Measurements from ENCODE around the gene TRAF3IP1. TPM values are rescaled to one million over a fixed set of nuclear protein-coding genes. Genes with fewer than 3 reads are reported as not detected.
"Not testable (repeated sequence)": the region's sequence is repeated elsewhere in the genome, so short reads cannot be mapped to it uniquely, and the experiment has no call there.

The TRAF3IP1 gene
- total RNA-seq (2014; rRNA removed; shearing (Covaris generic)), result 11.5 and 20.9 TPM in 2 replicates

- in situ Hi-C loops (cut with HindIII; ENCODE audit: low sequenced_read_pairs), result no loop called here
- DNase-seq (ENCODE audit: low spot score), result peak; percentile 91
Measured at GRCh38 chr2:238320246-238320647, at the start of gene TRAF3IP1. TSS of gene TRAF3IP1 (plus strand) at chr2:238320518. CDS start at chr2:238320663, 145 bp downstream.

DNA sequence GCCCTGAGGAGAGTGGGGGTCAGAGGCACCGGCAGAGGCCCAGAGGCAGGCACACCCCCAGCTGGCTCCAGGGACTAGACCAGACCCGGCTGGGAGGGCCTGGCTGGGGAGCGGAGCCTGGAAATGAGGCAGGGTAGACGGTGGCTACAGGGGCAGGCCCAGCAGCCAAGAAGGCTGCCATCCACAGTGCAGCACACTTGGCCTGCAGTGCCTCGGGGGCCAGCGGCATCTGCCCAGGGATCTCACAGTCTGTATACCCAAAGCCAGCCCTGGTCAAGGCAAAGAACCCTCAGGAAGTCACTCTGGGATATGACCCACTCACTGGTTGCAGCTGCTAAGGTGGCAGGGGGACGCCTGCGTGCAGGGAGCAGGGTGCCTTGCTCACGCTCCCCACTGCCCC, 49.7 kb upstream of the TRAF3IP1 start:
- in situ Hi-C loops (cut with HindIII; ENCODE audit: low sequenced_read_pairs), result no loop called here
- DNase-seq (ENCODE audit: low spot score), result no peak

DNA sequence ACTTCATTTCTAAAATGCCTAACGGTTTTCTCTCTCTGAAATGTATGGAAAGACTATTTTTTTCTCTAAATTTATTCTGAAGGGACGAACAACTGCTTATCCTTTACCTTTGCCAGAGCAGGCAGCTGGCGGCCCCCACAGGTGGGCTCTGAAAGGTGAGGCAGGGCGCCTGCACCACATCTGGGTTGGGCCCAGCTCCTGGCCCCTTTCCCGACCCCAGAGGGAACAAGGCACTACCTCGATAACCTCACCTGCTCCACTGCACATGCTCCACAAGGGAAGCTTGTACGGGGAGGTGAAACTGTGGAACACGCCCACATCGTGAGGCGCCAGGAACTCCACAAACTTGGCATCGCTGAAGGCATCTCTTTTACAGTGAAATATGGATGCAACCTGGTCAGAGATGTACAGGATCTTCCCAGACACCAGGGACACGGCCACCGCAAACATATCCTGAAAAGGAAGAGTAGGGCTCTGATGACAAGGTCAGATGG, 49.2 kb upstream of the TRAF3IP1 start:
- in situ Hi-C loops (cut with HindIII; ENCODE audit: low sequenced_read_pairs), result no loop called here

DNA sequence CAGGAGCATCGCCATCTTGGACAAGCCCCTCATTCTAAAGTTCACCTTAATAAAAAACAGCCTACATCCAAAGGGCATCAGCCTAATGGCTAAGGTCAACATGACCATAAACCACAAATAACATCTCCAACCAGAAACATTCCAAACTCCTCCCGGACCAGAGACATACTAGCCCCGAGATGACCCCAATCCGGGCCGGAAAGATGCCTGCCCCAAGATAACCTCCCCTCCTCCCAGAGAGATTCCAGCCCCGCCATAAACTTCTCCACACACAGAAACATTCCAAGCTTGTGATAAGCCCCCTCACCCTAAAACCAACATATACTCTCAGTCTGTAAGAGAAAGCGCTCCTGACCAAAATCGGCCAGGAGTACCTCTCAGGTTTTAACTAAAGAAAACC, 48.6 kb upstream of the TRAF3IP1 start:
- in situ Hi-C loops (cut with HindIII; ENCODE audit: low sequenced_read_pairs); DNase-seq (ENCODE audit: low spot score): not testable (repeated sequence)

More for the DNA sequence above, 49.2 kb upstream of the TRAF3IP1 start:
- DNase-seq (ENCODE audit: low spot score), result no peak

DNA sequence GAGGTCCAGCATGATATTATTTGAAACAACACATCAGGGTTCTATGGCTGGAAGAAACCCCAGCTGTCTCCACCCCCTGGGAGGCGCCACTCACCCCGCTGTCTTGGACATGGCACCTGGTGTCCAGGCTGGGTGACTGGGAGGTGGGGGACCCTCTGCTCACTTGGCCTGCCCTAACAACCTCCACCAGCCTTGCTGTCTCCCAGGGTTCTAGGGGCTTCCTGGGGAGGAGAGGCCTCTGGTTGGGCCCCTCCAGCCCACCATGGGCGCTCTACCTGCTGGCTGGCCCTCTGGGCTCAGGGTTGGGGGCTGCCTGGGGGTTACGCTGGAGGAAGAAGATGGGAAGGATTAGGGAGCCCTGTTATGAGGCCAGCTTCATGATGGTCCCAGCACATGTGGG, 48.2 kb upstream of the TRAF3IP1 start:
- no peak for DNase-seq (ENCODE audit: low spot score)
- in situ Hi-C loops (cut with HindIII; ENCODE audit: low sequenced_read_pairs), result no loop called here

DNA sequence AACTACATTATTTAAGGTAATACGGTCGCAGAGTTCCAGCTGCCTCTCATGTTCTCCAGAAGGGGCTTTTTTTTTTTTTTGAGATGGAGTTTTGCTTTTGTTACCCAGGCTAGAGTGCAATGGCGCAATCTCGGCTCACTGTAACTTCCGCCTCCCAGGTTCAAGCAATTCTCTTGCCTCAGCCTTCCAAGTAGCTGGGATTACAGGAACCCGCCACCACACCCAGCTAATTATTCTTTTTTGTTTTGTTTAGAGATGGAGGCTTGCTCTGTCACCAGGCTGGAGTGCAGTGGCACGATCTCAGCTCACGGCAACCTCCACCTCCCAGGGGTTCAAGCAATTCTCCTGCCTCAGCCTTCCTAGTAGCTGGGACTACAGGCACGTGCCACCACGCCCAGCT, 46.9 kb upstream of the TRAF3IP1 start:
- DNase-seq (ENCODE audit: low spot score); in situ Hi-C loops (cut with HindIII; ENCODE audit: low sequenced_read_pairs): not testable (repeated sequence)

DNA sequence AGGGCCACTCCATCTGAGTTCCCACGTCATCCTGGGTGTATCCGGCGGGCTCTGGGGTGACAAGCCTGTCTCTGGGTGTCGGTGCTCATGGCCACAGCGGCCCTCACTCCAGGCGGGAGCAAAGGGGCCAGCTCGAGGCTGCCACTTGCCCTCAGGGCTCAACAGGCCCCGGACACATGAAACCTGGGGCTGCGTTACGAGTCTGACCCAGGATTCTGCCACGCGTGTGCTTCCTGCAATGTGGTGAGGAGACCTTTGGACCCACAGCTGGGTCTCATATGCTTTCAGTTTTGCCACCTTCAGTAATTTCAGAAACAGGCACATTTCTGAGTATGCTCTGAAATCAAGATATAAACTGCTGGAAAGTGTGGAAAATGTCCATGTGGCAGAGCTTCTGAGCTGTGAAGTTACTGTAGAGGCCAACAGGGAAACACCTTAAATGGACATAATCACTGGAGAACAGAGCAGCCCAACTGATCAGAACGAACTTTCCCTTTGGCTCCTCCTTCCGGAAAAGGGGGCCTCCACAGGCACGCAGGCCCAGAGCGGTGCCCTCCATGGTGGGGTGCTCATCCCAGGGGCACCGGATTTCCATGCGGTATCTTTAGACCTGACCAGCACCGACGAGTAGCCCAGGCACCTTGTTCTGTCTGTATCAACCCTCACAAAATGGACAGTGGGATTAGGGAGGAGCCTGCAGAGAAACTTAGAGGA, 46.0 kb upstream of the TRAF3IP1 start:
- in situ Hi-C loops (cut with HindIII; ENCODE audit: low sequenced_read_pairs), result no loop called here

DNA sequence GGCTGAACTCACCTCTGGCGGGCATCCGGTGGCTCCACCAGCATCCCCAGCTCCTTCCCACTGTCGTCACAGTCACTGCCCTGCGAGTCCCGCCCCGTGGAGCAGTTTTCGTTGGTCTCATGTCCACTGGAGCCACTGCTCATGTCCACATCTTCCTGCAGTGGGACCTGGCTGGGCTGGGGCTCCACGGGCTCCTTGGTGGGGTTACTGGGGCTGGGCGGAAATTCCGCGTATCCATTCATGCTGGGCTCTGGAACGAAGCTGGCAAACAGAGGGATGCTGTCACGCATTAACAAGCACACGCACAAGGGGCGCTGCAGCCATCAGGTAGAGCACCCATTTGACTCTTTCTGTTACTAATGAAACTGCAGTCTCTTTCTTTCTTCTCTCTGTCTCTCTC, 42.6 kb upstream of the TRAF3IP1 start:
- in situ Hi-C loops (cut with HindIII; ENCODE audit: low sequenced_read_pairs), result no loop called here
- DNase-seq (ENCODE audit: low spot score), result no peak

More for the DNA sequence above, 46.0 kb upstream of the TRAF3IP1 start:
- no peak for DNase-seq (ENCODE audit: low spot score)

- no peak for DNase-seq (ENCODE audit: low spot score)
- in situ Hi-C loops (cut with HindIII; ENCODE audit: low sequenced_read_pairs), result no loop called here
Measured at GRCh38 chr2:238278626-238279323, 41.5 kb upstream of the TRAF3IP1 start.

GRCh38 chr2:238279324-238279682, 41.0 kb upstream of the TRAF3IP1 start:
- in situ Hi-C loops (cut with HindIII; ENCODE audit: low sequenced_read_pairs), result no loop called here
- DNase-seq (ENCODE audit: low spot score), result no peak

- no peak for DNase-seq (ENCODE audit: low spot score)
- in situ Hi-C loops (cut with HindIII; ENCODE audit: low sequenced_read_pairs), result no loop called here
Measured at GRCh38 chr2:238280083-238280825, 40.1 kb upstream of the TRAF3IP1 start.

- DNase-seq (ENCODE audit: low spot score), result peak; percentile 22
- in situ Hi-C loops (cut with HindIII; ENCODE audit: low sequenced_read_pairs), result no loop called here
Measured at GRCh38 chr2:238281826-238282480, 38.4 kb upstream of the TRAF3IP1 start.

DNA sequence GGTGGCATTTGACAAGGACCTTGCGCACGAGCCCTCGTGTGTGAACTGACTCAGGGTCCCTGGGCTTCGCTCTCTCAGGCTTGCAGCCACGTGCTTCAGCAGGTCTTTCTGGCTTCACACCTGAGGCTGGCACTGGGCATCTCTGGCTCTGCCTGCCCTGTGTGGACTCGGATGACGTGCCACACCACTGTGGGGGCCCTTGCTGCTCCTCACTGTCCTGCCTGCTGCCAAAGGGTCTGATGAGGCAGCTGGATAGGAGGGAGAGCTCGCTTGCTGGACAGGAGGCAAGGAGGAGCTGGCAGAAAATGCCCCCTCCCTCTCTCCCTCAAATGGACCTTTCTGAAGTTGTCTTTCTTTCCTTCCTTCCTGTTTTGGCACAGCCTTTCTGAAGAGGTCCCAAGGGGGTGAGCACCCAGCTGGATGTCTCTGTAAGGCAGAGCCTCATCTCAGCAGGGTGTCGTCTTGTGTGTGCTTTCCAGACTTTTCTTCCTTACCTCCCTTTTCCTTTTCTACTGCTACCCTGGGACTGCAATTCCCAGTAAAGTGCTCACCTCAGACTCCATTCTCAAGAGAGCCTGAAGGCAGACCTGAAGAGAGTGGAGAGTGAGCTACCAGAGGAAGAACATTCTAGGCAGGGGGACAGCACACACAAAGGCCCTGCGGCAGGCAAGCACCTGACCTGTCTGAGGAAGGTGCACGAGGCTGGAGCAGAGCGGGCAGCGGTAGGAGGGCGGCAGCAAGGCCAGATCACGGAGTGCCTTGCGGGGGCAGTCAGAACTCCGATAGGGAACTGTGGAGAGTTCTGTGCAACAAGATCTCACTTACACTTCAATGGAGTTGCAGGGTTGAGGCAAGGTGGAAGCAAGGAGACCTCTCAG, 37.2 kb upstream of the TRAF3IP1 start:
- in situ Hi-C loops (cut with HindIII; ENCODE audit: low sequenced_read_pairs), result no loop called here
- DNase-seq (ENCODE audit: low spot score), result no peak

DNA sequence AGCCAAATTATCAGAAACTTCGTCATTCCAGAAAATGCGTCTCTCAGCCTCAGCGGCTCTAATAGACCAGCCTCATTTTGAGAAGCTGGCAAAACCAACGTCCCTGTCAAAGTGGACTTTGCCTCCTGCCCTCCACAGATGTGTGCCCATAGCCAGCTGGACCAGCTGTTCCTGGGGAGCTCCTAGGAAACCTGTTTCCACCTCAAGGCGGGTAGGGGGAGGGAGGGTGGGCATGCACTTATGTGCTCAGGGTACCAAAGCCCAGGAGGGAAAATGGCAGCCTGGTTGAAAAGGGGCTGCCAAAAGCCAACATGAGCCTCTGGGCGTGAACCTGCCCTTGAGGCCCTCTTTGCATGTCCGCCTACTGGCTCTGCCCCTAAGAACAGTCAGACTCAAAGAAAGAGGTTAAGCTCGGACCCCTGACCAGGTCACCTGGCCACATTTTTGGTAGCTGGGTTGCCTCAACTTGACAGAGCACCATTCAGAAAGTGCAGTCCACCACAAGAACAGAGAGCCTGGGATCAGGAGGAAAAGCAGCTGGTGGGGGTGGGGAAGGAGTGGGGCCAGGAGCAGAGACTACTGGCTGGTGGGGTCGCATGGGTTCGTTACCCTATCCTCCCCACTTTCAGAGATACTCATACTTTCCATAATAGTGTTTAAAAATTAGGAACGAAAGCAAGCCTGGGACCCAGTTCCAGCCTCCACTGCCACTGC, 35.4 kb upstream of the TRAF3IP1 start:
- DNase-seq (ENCODE audit: low spot score), result no peak
- in situ Hi-C loops (cut with HindIII; ENCODE audit: low sequenced_read_pairs), result no loop called here

DNA sequence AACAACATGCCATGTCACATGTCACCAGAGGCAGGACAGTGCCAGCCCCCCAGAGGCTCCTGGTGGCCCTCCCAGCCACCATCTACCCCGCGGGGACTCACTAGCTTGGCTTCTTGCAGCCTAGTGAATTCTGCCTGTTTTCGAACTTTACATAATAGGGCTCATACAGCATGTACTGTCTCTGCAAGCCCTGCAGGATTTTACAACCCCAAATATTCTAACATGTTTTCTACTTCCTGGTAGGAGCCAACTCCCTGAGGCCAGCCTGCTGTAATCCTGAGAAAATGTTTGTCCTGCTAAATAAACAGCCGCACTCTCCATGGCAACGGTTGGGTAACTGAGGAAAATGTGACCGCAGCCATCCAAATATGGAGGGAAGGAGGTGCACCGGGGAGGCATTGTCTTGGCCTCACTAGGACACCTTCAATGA, 34.6 kb upstream of the TRAF3IP1 start:
- DNase-seq (ENCODE audit: low spot score), result no peak
- in situ Hi-C loops (cut with HindIII; ENCODE audit: low sequenced_read_pairs), result no loop called here

GRCh38 chr2:238286095-238286494, 34.2 kb upstream of the TRAF3IP1 start:
- no peak for DNase-seq (ENCODE audit: low spot score)
- in situ Hi-C loops (cut with HindIII; ENCODE audit: low sequenced_read_pairs), result no loop called here

GRCh38 chr2:238286551-238286950, 33.8 kb upstream of the TRAF3IP1 start:
- no peak for DNase-seq (ENCODE audit: low spot score)
- in situ Hi-C loops (cut with HindIII; ENCODE audit: low sequenced_read_pairs), result no loop called here

All from G401 (cell line).